Subcutaneous adipose tissue (tissue), 4 donors: ENCODE data around the gene ATF5. TPM values are rescaled to one million over a fixed set of nuclear protein-coding genes. Genes with fewer than 3 reads are reported as not detected.

ENCODE experiments used
- total RNA-seq, 4 donors: library from RNA; depleted of rRNA; stranded (reverse); fragments of >200 nt; gene quantifications; one replicate each; pipeline ENCODE4 v1.1.0, GENCODE V29; 2016
- TF ChIP-seq, protein P1 (sequence below): fragments of 450-650 bp; IDR thresholded peaks from one replicate; pipeline ENCODE4 v1.5.1; 2016; ENCODE audit warnings: low read depth, mild to moderate bottlenecking, control low read depth, antibody characterized with exemption, moderate library complexity

ATF5 gene
- total RNA-seq, 4 donors from 2014 or later, result 10.9 to 41.6 (median 17.6) TPM

GRCh38 chr19:49895566-49896297 lies 33.3 kb upstream of the ATF5 start:
- TF ChIP-seq, protein P1, sequence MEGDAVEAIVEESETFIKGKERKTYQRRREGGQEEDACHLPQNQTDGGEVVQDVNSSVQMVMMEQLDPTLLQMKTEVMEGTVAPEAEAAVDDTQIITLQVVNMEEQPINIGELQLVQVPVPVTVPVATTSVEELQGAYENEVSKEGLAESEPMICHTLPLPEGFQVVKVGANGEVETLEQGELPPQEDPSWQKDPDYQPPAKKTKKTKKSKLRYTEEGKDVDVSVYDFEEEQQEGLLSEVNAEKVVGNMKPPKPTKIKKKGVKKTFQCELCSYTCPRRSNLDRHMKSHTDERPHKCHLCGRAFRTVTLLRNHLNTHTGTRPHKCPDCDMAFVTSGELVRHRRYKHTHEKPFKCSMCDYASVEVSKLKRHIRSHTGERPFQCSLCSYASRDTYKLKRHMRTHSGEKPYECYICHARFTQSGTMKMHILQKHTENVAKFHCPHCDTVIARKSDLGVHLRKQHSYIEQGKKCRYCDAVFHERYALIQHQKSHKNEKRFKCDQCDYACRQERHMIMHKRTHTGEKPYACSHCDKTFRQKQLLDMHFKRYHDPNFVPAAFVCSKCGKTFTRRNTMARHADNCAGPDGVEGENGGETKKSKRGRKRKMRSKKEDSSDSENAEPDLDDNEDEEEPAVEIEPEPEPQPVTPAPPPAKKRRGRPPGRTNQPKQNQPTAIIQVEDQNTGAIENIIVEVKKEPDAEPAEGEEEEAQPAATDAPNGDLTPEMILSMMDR, result no peak

- TF ChIP-seq, protein P1, result no peak
Observed at GRCh38 chr19:49896863-49897621, 32.0 kb upstream of the ATF5 start, which contains the start of gene IL4I1. TSS of gene IL4I1 (minus strand) at chr19:49896887. CDS start at chr19:49896160, 727 bp downstream.

GRCh38 chr19:49904136-49904535 lies 24.9 kb upstream of the ATF5 start:
- TF ChIP-seq, protein P1, result no peak

GRCh38 chr19:49906879-49907564 lies 22.0 kb upstream of the ATF5 start:
- TF ChIP-seq, protein P1, result no peak

- TF ChIP-seq, protein P1, result no peak
Observed at GRCh38 chr19:49907745-49908446, 21.1 kb upstream of the ATF5 start.

GRCh38 chr19:49908480-49909420 lies 20.3 kb upstream of the ATF5 start:
- TF ChIP-seq, protein P1, result no peak
